ENCODE results near the gene CRELD2.

CRELD2 gene

DNA sequence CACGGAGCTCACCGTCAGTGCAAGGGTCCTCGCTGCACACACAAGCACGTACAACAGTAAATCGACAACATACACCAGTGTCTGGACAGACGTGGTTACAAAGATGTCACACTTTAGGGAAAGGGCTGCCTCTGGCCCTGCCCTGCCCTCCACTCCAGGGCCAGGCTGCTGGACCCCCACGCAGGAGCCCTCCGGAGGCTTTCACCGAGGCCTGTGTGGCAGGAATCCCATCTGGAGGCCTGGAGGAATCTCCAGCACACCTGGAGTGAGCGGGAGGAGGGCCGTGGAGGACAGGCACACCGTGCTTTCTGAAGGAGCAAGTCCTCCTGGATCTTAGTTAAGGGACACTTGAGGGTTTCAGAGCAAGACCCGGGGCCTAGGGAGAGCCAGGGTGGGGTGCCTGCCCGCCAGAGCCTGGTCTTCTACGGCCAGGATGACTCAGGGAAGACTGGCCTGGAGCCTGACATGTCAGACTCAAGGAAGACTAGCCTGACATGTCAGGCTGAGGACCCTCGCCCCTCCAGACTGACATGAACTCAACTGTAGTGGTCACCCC lies 40.0 kb downstream of the CRELD2 start:
- no peak for DNase-seq (ENCODE audit: low spot score)

DNA sequence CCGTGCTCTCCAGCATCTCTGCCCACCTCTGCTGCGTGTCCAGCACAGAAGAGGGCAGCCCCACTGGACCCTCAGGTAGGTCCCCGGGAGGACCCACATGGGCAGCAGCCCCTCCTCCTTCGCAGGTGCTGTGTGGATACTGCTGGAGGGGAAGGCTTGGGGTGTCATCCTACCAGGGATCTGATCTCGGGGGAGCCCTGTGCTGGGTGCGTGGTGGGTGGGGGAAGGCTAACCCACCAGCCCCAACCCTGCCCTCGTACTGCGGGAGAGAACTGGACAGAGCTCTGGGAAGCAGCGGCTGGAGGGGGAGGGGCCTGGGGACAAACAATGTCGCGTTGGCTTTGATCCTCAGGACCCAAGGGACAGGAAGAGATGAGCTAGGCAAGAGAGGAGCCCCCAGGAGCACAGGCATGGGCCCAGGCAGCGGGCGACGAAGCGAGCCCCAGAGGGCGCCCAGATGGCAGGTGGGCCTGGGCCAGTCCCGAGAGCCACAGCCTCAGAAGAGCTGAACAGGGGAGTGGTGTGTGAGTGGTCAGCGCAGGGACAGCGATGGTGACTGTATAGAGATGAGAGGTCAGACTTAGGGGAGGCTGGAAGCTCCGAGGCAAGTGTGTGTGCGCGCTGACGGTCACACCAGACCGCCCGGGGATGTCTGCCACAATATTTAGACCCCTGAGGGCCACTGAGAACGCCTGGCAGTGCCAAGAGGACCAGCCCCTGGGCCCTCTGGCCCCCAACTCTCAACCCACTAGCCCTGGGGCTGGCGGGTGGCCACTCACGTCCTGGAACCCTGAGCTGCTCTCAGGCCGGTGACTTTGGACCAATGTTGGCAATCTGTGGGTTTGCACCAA lies 40.7 kb downstream of the CRELD2 start:
- DNase-seq (ENCODE audit: low spot score), result no peak

DNA sequence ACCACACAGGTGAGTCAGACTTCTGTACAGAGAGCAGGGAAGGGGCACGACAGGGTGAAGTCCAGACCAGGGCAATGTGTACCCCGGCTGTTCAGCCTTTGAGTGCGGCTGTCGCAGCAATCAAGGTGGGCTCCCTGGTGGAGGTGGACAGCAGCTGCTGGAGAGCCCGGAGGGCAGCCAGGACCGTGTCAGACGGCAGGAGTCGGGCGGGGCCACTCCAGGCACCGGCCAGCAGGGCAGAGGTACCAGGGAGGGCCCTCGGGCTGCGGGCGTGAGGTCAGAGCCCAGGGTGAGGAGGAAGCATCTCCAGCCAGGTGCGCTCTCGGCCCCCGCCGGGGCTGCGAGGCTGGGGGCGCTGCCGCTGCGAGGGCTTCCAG lies 41.3 kb downstream of the CRELD2 start:
- DNase-seq (ENCODE audit: low spot score), result no peak

DNA sequence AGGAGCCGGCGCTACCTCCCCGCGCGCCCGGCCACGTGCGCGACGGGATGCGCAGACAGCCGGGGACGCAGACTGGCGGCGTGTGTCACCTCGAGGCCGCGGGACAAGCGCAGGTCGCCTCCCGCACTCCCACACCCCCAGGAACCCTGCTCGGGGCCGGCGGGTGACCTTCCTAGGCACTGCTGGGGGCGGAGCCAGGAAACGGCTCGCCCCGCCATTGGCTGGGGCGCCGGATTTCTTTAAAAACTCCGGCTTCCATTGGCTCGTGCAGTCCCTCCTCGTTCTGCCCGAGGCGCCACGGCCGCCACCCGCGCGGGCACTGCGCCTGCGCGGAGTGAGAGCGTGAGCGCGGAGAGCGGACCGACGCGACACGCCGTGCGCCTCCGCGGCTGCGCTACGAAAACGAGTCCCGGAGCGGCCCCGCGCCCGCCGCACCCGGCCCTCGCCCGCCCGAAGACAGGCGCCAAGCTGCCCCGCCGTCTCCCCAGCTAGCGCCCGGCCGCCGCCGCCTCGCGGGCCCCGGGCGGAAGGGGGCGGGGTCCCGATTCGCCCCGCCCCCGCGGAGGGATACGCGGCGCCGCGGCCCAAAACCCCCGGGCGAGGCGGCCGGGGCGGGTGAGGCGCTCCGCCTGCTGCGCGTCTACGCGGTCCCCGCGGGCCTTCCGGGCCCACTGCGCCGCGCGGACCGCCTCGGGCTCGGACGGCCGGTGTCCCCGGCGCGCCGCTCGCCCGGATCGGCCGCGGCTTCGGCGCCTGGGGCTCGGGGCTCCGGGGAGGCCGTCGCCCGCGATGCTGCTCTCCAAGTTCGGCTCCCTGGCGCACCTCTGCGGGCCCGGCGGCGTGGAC lies 41.9 kb downstream of the CRELD2 start, which contains the start of gene PIM3:
PIM3 (plus strand) TSS at position 614 of the 846 bp plus-strand sequence; CDS start at position 790, 176 bp downstream.
- peak; percentile 98 for DNase-seq (ENCODE audit: low spot score)

DNA sequence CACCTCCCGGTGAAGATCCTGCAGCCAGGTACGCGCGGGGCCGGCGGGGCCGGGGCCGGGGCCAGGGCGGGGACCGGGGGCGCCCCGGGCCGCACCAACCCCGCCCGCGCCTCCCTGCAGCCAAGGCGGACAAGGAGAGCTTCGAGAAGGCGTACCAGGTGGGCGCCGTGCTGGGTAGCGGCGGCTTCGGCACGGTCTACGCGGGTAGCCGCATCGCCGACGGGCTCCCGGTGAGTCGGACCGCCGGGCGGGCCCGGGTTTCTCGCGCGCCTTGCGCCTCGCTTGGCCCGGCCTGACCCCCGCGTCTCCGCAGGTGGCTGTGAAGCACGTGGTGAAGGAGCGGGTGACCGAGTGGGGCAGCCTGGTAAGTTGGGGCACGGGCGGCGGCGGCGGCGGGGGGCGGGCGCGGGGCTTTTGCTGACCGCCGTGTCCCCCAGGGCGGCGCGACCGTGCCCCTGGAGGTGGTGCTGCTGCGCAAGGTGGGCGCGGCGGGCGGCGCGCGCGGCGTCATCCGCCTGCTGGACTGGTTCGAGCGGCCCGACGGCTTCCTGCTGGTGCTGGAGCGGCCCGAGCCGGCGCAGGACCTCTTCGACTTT lies 42.7 kb downstream of the CRELD2 start:
- peak; percentile 45 for DNase-seq (ENCODE audit: low spot score)

DNA sequence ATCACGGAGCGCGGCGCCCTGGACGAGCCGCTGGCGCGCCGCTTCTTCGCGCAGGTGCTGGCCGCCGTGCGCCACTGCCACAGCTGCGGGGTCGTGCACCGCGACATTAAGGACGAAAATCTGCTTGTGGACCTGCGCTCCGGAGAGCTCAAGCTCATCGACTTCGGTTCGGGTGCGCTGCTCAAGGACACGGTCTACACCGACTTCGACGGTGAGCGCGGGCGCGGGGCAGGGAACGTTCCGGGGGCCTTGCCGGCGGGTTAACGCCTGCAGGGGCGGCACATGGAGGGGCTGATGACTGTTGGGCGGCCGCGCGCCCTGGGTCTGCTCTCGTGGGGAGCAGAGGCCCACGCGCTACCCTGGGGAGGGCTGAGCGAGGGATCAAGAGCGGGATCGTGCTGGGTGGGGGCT lies 43.2 kb downstream of the CRELD2 start:
- no peak for DNase-seq (ENCODE audit: low spot score)

DNA sequence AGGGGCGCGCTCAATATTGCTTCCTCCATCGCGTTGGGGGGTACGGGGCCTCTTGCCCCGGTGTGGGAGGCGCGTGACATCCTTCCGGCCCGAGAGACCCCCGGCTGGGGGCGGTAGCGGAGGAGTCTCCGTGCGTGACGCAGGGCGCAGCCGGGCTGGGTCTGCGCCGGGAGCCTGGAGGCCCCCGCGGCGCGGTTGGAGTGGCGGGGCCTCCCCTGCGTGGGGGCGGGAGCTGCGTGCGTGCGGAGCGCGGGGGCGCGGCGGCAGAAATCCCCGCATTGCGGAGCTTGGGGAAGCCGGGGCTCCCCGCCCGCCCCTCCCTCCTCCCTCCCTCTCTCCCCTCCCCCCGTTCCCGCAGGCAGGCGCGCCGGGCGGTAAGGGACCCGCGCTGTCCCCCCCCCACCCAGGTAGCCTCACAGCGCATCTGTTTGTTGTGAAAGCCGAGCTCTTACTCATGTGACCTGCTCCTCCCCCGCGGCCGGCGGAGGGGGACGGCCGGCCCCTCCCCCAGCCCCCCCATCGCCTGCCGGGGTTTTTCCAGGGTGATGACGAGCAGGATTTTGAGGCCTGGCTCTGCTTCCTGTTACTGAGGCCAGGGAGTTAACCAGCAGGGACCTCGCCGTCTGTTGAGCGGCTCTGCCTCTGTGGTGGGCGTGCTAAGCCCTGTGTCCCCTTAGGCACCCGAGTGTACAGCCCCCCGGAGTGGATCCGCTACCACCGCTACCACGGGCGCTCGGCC lies 43.7 kb downstream of the CRELD2 start:
- peak; percentile 58 for DNase-seq (ENCODE audit: low spot score)

DNA sequence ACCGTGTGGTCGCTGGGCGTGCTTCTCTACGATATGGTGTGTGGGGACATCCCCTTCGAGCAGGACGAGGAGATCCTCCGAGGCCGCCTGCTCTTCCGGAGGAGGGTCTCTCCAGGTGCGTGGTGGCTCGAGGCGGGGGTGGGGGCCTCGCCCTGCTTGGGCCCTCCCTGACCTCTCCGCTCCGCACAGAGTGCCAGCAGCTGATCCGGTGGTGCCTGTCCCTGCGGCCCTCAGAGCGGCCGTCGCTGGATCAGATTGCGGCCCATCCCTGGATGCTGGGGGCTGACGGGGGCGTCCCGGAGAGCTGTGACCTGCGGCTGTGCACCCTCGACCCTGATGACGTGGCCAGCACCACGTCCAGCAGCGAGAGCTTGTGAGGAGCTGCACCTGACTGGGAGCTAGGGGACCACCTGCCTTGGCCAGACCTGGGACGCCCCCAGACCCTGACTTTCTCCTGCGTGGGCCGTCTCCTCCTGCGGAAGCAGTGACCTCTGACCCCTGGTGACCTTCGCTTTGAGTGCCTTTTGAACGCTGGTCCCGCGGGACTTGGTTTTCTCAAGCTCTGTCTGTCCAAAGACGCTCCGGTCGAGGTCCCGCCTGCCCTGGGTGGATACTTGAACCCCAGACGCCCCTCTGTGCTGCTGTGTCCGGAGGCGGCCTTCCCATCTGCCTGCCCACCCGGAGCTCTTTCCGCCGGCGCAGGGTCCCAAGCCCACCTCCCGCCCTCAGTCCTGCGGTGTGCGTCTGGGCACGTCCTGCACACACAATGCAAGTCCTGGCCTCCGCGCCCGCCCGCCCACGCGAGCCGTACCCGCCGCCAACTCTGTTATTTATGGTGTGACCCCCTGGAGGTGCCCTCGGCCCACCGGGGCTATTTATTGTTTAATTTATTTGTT lies 44.6 kb downstream of the CRELD2 start:
- no peak for DNase-seq (ENCODE audit: low spot score)

DNA sequence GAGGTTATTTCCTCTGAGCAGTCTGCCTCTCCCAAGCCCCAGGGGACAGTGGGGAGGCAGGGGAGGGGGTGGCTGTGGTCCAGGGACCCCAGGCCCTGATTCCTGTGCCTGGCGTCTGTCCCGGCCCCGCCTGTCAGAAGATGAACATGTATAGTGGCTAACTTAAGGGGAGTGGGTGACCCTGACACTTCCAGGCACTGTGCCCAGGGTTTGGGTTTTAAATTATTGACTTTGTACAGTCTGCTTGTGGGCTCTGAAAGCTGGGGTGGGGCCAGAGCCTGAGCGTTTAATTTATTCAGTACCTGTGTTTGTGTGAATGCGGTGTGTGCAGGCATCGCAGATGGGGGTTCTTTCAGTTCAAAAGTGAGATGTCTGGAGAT lies 45.2 kb downstream of the CRELD2 start:
- DNase-seq (ENCODE audit: low spot score), result no peak

DNA sequence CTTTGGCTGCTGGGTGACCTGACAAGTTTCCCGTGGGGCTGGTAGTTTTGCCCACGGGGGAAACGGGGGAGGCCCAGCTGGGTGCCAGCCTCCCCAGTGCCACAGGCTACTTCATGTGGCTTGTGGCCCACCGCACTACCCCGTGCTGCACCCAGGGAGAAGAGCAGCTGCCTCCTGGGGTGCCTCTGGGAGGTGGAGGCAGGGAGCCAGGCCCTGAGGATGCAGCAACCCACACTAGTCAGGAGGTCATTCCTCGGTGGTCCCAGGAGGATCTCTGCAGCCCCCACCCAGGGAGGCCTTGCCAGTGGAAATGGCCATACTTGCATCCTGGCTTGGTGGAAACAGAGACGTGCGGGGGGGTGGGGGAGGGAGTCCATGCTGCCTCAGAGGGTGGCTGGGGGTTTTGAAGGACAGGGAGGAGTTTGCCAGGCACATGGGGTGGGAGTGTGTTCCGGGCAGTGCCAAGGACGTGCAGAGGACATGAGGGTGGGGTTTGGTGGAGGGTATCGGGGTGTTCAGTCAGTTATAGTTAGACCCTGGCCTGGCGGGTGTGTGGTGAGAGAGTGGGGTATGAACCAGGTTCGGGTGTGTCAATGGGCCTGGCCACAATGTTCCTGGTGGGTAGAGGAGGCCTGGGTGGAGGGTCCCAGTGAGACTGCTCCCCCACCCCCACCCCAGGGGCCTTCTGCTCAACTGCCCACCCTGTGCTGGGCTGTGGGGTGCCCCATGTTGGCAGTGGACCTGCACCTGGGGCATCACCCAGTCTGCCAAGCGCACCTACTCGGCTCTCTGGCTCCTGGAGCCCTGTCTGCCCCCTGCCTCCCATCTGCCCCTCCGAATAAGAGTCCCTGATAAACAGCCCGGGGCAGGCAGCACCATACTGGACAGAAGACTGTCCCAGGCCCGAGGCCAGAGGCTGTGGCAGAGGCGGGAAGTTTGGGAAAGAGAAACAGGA lies 46.0 kb downstream of the CRELD2 start:
- DNase-seq (ENCODE audit: low spot score), result no peak

DNA sequence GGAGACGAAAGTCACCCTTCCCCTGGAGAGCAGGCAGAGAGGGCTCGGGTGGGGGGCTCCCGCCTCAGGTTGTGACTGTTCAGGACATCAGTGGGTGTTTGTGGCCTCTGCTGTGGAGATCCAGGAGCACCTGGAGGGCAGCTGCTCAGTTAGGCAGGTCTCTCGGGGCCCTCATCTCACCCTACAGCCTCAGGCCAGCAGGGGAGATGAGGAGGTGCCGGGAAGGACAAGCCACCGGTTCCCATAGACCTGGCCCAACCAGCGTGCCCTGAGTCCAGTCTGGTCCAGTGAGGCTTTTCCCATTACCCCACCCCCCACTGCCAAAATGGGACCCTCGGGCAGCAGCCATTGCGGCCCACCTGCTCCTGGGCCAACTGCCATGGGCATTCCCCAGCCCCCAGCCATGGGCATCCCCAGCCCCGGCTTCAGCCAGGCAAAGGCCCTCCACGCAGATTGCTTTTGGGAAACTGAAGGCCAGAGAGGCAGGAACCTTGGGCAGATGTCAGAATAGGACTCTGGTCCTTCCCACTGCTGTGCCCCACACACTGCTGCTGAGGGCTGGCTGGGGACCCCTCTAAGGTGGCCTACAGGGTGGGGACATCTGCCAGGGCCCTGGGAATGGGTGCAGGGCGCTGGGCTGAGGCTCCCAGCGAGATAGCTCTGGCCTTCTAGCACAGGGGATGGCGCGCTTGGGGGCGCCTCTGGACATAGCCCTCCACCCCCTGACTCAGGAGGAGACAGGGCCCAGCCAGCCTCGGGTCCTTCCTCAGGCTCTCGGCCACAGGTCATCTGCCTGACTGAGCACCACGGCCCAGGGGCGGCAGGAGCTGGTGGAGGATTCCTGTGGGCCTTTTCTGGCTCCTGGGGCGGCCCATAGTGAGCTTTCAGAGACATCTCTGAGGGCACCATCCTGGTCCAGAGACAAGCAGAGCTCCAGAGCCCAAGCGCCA lies 46.9 kb downstream of the CRELD2 start:
- DNase-seq (ENCODE audit: low spot score), result no peak

DNA sequence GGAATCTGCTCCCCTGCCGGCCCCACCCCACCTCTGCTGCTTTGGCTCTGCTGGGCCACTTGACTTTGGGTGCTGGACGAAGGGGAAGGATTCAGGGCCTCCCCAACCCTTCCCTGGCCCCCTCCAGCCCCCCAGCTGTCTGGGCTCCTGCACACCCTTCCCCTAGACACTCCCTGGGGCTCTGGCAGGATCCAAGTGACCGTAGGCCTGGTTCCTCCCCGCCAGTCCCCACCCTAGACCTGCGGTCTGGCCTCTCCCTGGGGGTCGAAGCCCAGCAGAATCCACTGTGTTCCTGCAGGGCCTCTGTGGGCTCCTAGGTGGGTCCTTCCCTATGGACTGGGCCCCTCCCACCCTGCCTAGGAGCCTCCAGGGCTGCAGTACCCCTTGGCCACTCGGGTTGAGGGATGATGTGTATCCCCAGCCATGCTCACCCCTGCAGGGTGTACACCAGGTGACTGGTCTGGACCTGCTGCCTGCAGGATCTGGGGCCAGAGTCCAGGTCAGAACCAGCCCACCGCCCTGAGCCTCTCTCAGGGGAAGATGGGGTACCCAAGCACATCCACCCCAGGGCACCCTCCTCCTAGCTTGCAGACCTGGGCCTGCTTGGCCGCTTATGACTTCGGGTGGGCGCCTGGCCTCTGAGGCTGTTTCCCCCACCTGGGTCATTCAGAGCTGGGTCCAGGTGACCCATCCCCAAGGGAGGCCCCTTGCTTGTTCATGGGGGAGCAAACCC lies 47.8 kb downstream of the CRELD2 start:
- no peak for DNase-seq (ENCODE audit: low spot score)

DNA sequence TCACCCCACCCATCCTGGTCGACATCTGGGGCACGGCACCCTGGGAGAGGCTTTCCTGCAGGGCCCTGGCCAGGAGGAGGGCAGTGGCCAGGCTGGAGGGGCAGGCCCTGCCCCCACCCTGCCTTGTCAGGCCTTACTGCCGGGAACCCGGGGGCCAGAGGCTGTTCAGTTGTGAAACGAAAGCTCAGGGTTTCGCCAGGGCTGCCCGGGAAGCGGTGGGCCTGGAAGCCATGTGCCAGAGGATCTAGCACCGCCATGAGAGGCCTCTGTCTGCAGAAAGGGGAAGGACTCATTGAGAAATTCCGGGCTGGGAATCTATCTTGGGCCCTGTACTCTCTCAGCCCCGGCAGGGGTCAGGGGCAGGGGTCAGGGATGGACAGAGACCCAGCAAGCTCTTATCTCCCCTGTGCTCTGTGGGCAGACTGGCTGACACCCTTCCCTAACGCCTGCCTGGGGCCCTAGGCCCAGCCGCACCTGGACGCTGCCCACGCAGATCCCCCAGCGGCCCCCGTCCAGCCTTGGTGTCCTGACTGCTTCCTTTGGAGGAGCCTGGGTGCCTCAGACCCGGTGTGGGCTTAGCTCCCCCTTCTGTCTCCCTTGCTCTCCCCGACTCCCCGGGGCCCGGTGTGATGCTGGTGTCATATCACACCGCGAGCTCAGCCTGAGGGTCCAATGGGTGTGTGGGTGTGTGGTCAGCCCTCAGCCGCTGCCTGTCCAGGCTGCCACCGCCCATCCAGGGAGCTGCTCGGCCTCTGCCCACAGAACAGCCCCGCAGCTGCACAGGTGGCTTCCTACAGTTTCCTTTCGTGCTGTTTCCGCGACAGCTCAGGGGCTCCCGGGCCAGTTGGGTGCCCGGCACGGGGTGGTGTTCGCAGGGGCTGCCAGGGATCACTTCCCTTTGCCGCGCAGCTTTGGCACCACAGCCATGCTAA lies 48.6 kb downstream of the CRELD2 start:
- DNase-seq (ENCODE audit: low spot score), result peak; percentile 68

DNA sequence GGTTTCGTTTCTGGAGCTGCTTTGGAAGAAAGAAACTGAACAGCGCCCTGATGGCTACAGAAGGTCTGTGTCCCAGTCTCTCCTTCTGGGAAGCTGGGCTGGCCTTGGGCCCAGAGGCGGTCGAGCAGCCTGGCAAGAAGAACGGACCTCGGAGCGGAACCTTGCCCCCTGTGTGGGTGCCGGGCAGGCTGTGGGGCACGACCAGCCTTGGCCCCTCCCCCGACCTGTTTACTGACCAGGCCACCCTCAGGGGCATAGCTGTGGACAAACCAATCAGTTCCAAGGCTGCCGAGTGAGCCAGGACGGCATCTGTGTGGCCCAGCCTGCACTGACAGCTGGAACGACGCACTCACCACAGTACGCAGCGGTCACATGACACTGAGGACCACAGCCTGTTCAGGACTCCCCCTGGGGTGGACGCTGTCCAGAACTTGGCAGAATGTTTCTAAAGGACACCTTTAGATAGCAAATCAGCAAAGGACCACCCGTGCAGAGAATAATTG lies 49.3 kb downstream of the CRELD2 start:
- no peak for DNase-seq (ENCODE audit: low spot score)

DNA sequence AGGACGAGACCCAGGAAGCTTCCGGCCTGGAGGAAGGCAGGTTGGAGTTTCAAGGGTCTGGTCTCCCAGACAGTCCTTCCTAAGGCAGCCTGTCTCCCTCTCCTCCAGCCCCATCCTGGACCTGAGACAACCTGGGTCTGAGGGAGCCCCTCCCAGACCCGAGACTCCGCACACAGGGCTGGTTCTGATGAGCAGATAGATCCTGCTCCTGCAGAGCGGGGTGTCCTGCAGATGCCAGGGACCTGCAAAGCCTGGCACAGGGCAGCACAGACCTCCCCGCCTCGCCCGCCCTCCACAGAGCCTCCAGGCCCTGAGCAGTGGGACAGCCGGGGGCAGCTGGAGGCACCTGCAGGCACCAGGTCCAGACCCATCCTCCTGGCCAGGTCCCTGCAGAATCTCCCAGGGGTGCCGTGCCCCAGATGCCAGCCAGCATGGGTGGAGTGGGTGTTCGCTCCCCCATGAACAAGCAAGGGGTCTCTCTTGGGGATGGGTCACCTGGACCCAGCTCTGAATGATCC lies 49.9 kb downstream of the CRELD2 start:
- no peak for DNase-seq (ENCODE audit: low spot score)

Data from germinal center (tissue), 1 donor.